GM10266 (cell line): ENCODE measurements around the gene AP4M1.
A peak's percentile ranks its signal among the peaks of the same experiment; 100 is the strongest.
"Not testable (repeated sequence)": the region's sequence is repeated elsewhere in the genome, so short reads cannot be mapped to it uniquely, and the experiment has no call there.

Experiments used
- DNase-seq: peaks from one replicate; pipeline ENCODE4 v3.0.0; 2012; ENCODE audit errors: extremely low spot score
- CTCF ChIP-seq: IDR thresholded peaks from 2 replicates; pipeline ENCODE4 v1.5.1; 2012; ENCODE audit warnings: mild to moderate bottlenecking, low read depth; ENCODE audit not compliant: control insufficient read depth, insufficient read depth; ENCODE audit errors: missing control alignments

The AP4M1 gene

GRCh38 chr7:100126931-100127865 is 25.8 kb downstream of the AP4M1 start, which contains the start of gene MBLAC1:
Gene MBLAC1, plus strand, starts transcription at chr7:100126967. Its CDS starts 429 bp downstream, at chr7:100127396.
- DNase-seq: peak; percentile 92
- no peak for TF ChIP-seq CTCF

- TF ChIP-seq CTCF: no peak
- DNase-seq: peak; percentile 40
These were observed 26.6 kb downstream of the AP4M1 start for GRCh38 chr7:100127866-100128636.

GRCh38 chr7:100128637-100128963 is 27.2 kb downstream of the AP4M1 start:
- DNase-seq: no peak

GRCh38 chr7:100130220-100130607 is 28.8 kb downstream of the AP4M1 start:
- DNase-seq: not testable (repeated sequence)

More at GRCh38 chr7:100128637-100128963, 27.2 kb downstream of the AP4M1 start:
- no peak for TF ChIP-seq CTCF

GRCh38 chr7:100130608-100131453 is 29.4 kb downstream of the AP4M1 start:
- peak; percentile 79 for DNase-seq
- TF ChIP-seq CTCF: peak; percentile 95

GRCh38 chr7:100132126-100132525 is 30.7 kb downstream of the AP4M1 start:
- DNase-seq: no peak
- no peak for TF ChIP-seq CTCF

- TF ChIP-seq CTCF: peak; percentile 94
- DNase-seq: peak; percentile 77
These were observed 31.3 kb downstream of the AP4M1 start for GRCh38 chr7:100132697-100133151.
